Measurements from ENCODE around the gene MRPL1. TPM values are rescaled to one million over a fixed set of nuclear protein-coding genes. Genes with fewer than 3 reads are reported as not detected.
"Not testable (repeated sequence)": the region's sequence is repeated elsewhere in the genome, so short reads cannot be mapped to it uniquely, and the experiment has no call there.

Gene MRPL1
- polyA plus RNA-seq, 1 donor: 64.3 TPM

DNA sequence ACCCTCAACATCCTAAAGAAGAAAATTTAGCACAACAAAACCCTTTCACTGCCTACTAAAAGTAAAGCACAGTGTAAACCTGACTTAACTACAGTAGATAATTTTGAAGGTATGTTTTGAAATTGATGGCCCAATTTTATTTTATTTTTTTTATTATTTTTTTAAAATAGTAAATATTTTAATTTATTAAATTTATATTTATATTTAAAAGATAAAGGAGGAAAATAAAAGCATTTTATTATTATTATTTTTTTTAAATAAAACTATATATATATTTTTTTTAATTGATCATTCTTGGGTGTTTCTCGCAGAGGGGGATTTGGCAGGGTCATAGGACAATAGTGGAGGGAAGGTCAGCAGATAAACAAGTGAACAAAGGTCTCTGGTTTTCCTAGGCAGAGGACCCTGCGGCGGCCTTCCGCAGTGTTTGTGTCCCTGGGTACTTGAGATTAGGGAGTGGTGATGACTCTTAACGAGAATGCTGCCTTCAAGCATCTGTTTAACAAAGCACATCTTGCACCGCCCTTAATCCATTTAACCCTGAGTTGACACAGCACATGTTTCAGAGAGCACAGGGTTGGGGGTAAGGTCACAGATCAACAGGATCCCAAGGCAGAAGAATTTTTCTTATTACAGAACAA is 120.4 kb downstream of the MRPL1 start:
- DNase-seq (ENCODE audit: low read depth): not testable (repeated sequence)

DNA sequence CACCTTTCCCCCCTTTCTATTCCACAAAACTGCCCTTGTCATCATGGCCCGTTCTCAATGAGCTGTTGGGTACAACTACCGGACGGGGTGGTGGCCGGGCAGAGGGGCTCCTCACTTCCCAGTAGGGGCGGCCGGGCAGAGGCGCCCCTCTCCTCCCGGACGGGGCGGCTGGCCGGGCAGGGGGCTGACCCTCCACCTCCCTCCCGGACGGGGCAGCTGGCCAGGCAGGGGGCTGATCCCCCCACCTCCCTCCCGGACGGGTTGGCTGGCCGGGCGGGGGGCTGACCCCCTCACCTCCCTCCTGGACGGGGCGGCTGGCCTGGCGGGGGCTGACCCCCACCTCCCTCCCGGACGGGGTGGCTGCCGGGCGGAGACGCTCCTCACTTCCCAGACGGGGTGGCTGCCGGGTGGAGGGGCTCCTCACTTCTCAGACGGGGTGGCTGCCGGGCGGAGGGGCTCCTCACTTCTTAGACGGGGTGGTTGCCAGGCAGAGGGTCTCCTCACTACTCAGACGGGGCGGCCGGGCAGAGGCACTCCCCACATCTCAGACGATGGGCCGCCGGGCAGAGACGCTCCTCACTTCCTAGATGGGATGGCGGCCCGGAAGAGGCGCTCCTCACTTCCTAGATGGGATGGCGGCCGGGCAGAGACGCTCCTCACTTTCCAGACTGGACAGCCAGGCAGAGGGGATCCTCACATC is 121.1 kb downstream of the MRPL1 start:
- not testable (repeated sequence) for DNase-seq (ENCODE audit: low read depth)

- DNase-seq (ENCODE audit: low read depth): no peak
These were observed 127.3 kb downstream of the MRPL1 start for GRCh38 chr4:77989968-77990367.

GRCh38 chr4:77990456-77990855 is 127.8 kb downstream of the MRPL1 start:
- no peak for DNase-seq (ENCODE audit: low read depth)

- DNase-seq (ENCODE audit: low read depth): no peak
These were observed 128.3 kb downstream of the MRPL1 start for GRCh38 chr4:77990904-77991358.

DNA sequence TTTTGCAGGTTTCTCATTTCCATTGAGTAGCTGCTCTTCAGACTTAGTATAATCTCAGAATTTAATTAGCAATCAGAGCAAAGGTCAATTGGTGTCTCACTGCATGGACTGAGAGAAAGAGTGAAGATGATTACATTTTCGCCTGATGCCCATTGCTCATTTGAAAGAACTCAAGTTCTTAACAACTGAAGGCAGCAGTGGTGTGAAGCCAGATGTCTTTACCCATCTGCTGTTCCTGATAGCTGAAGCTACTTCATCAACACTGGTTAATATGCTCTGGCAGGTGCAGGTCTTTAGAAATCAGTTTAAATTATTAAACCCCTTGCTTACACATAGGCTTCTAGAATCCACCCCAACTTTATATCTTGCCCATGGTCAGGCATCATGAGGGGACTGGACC is 130.0 kb downstream of the MRPL1 start:
- no peak for DNase-seq (ENCODE audit: low read depth)

DNA sequence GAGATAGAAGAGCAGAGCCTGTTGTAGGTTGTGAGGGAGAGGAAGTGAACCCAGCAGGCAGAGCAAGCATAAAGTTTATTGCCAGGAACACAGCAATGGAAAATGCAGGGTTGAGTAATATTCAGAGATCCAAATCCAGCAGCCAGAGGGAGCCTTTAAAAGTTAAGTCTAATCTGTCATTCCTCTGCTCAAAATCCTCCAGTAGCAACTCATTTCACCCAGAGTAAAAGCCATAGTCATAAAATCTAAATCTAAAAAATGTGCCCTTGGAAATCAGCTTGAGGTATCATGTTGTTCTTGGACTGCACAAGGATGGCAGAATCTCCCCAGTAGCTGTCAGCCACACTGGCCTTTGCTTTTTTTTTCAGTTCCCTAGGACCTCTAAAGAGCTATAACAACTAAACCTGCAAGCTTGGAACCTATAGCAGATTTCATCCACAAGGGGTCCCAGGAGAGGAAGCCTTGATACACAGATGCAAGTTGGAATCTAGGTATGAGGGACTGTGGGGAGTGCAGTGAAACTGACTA is 131.6 kb downstream of the MRPL1 start:
- no peak for DNase-seq (ENCODE audit: low read depth)

GRCh38 chr4:77996076-77996475 is 133.4 kb downstream of the MRPL1 start:
- no peak for DNase-seq (ENCODE audit: low read depth)

GRCh38 chr4:78001531-78001930 is 138.9 kb downstream of the MRPL1 start:
- DNase-seq (ENCODE audit: low read depth): no peak

DNA sequence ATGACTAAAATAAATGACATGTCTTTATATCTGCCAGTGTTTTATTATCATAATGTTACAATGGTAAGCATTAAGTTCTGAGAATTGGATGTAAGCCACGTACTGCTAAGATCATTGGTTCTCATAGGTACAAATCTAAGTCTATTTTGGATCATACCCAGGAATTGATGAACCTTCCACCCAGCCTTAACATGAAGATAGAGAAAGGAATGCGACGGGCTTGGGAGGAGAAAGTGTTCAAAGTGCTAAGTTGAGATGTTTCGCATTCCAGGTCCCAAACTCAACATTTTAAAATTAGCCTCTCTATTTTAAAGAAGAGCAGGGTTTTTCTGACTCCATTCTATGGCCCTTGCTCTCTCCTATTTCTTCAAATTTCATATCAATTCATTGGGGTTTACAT is 139.6 kb downstream of the MRPL1 start:
- no peak for DNase-seq (ENCODE audit: low read depth)

Other genes with a start within 250 kb of the MRPL1 start
- 32.3 TPM for gene CNOT6L, start 43.5 kb upstream of the MRPL1 start, polyA plus RNA-seq (ENCODE audit: insufficient read length)
- gene FRAS1, start 194.5 kb downstream of the MRPL1 start, polyA plus RNA-seq (ENCODE audit: insufficient read length): 5.0 TPM